ENCODE measurements around the gene POLA1.

DNA sequence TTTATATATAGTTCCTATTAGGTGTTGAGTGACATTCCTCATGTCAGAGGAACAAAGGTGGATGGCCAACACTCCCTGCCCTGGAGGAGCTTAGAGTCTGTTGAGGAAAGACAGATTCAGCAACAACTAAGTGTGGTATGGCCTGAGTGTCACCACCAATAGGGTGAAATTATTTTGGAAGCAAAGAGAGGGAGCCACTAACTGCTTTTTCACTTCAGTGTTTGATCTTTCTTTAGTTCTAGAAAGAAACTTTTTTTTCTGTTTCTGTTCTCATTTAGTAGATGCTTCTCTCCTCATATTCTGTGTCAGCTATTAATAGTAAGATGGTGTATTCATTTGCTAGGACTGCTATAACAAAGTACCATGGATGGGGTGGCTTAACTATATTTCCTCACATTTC, 240.6 kb downstream of the POLA1 start:
- TF ChIP-seq, protein P1, sequence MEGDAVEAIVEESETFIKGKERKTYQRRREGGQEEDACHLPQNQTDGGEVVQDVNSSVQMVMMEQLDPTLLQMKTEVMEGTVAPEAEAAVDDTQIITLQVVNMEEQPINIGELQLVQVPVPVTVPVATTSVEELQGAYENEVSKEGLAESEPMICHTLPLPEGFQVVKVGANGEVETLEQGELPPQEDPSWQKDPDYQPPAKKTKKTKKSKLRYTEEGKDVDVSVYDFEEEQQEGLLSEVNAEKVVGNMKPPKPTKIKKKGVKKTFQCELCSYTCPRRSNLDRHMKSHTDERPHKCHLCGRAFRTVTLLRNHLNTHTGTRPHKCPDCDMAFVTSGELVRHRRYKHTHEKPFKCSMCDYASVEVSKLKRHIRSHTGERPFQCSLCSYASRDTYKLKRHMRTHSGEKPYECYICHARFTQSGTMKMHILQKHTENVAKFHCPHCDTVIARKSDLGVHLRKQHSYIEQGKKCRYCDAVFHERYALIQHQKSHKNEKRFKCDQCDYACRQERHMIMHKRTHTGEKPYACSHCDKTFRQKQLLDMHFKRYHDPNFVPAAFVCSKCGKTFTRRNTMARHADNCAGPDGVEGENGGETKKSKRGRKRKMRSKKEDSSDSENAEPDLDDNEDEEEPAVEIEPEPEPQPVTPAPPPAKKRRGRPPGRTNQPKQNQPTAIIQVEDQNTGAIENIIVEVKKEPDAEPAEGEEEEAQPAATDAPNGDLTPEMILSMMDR (IDR thresholded peaks at IDR 0.05): no peak
- TF ChIP-seq POLR2A (IDR thresholded peaks at IDR 0.05): no peak

Data from thyroid gland (tissue), 4 donors.